Neuronal stem cell (in vitro differentiated cells): Measurements from ENCODE around the gene HABP4.
A peak's percentile ranks its signal among the peaks of the same experiment; 100 is the strongest.

Source experiments
- DNase-seq: peaks from one replicate; pipeline ENCODE4 v3.0.0-alpha.2; 2013; ENCODE audit warnings: low spot score
- H2AFZ ChIP-seq: one replicate; pipeline ENCODE4 v1.6.1; 2013; ENCODE audit warnings: mild to moderate bottlenecking, low read length, inconsistent platforms
- H2AK5ac ChIP-seq: 2 replicates; pipeline ENCODE4 v1.6.1; 2013; ENCODE audit warnings: low read depth, mild to moderate bottlenecking, inconsistent platforms, low read length, moderate library complexity, mixed read lengths
- H2BK120ac ChIP-seq: 2 replicates; pipeline ENCODE4 v1.6.1; 2013; ENCODE audit warnings: low read depth, mild to moderate bottlenecking, inconsistent platforms, low read length, moderate library complexity, mixed read lengths
- H2BK12ac ChIP-seq: one replicate; pipeline ENCODE4 v1.6.1; 2013; ENCODE audit warnings: low read length, inconsistent platforms
- H2BK15ac ChIP-seq: 2 replicates; pipeline ENCODE4 v1.6.1; 2013; ENCODE audit warnings: mild to moderate bottlenecking, low read length, inconsistent platforms, mixed read lengths
- H2BK5ac ChIP-seq: one replicate; pipeline ENCODE4 v1.6.1; 2013; ENCODE audit warnings: inconsistent platforms, mild to moderate bottlenecking, low read length, moderate library complexity
- H3K14ac ChIP-seq: one replicate; pipeline ENCODE4 v1.6.1; 2013; ENCODE audit warnings: low read length, inconsistent platforms
- H3K18ac ChIP-seq: 2 replicates; pipeline ENCODE4 v1.6.1; 2013; ENCODE audit warnings: low read length, inconsistent platforms
- H3K23ac ChIP-seq: 2 replicates; pipeline ENCODE4 v1.6.1; 2013; ENCODE audit warnings: low read depth, mild to moderate bottlenecking, mixed read lengths, low read length, inconsistent platforms; ENCODE audit not compliant: poor library complexity
- H3K27ac ChIP-seq: replicated peaks from 3 replicates; pipeline ENCODE4 v1.5.1; 2013; ENCODE audit warnings: low read length, inconsistent platforms
- H3K27me3 ChIP-seq, 3 experiments: 2 replicates each; pipeline ENCODE4 v1.6.1; 2013; ENCODE audit warnings: low read length in 3 of 3, mild to moderate bottlenecking in 2 of 3, inconsistent platforms in 1 of 3, low read depth in 1 of 3, mixed read lengths in 1 of 3, moderate library complexity in 1 of 3; ENCODE audit not compliant: control insufficient read depth in 3 of 3, insufficient read depth in 3 of 3
- H3K36me3 ChIP-seq, 2 donors: replicated peaks in 1 of 2; 2 replicates each; pipeline ENCODE4 v1.6.1; 2013; ENCODE audit warnings: low read length in 2 of 2; ENCODE audit not compliant: control insufficient read depth in 2 of 2, insufficient read depth in 2 of 2
- H3K4ac ChIP-seq: 2 replicates; pipeline ENCODE4 v1.6.1; 2013; ENCODE audit warnings: inconsistent platforms, mild to moderate bottlenecking, low read length, moderate library complexity
- H3K4me1 ChIP-seq, 2 donors: 1 replicate in 1 of 2; 2 replicates in 1 of 2; pipeline ENCODE4 v1.6.1; 2013; ENCODE audit warnings: low read length in 2 of 2, low read depth in 1 of 2; ENCODE audit not compliant: control insufficient read depth in 2 of 2, insufficient read depth in 1 of 2
- H3K4me2 ChIP-seq: one replicate; pipeline ENCODE4 v1.6.1; 2013; ENCODE audit warnings: mild to moderate bottlenecking, low read length, inconsistent platforms; ENCODE audit not compliant: insufficient read depth, poor library complexity, severe bottlenecking
- H3K4me3 ChIP-seq, 2 donors: 2 replicates each; pipeline ENCODE4 v1.5.1; 2013; ENCODE audit warnings: low read length in 2 of 2, mild to moderate bottlenecking in 2 of 2, inconsistent platforms in 1 of 2, moderate library complexity in 1 of 2
- H3K79me1 ChIP-seq: one replicate; pipeline ENCODE4 v1.6.1; 2013; ENCODE audit warnings: low read depth, mild to moderate bottlenecking, inconsistent platforms, low read length, moderate library complexity
- H3K9ac ChIP-seq: one replicate; pipeline ENCODE4 v1.6.1; 2013; ENCODE audit warnings: mild to moderate bottlenecking, low read depth, low read length, inconsistent platforms; ENCODE audit not compliant: poor library complexity
- H3K9me3 ChIP-seq, 2 donors: replicated peaks in 1 of 2; 2 replicates each; pipeline versions ENCODE3 to v1.6.1; 2013; ENCODE audit warnings: low read length in 2 of 2, mild to moderate bottlenecking in 2 of 2, inconsistent platforms in 1 of 2, low read depth in 1 of 2, mixed read lengths in 1 of 2, moderate library complexity in 1 of 2; ENCODE audit not compliant: control insufficient read depth in 2 of 2, insufficient read depth in 1 of 2
- H4K8ac ChIP-seq: one replicate; pipeline ENCODE4 v1.6.1; 2013; ENCODE audit warnings: low read depth, mild to moderate bottlenecking, inconsistent platforms, low read length, moderate library complexity
- H4K91ac ChIP-seq: one replicate; pipeline ENCODE4 v1.6.1; 2013; ENCODE audit warnings: low read length, low read depth, mild to moderate bottlenecking, inconsistent platforms; ENCODE audit not compliant: poor library complexity
- WGBS, 2 donors: extraction: QIAGEN DNeasy Blood & Tissue Kit; methylation state at CpG; one replicate each; pipeline ENCODE4 v1.1.7; 2013; ENCODE audit warnings: missing lambda C conversion rate in 2 of 2, mixed read lengths in 1 of 2; ENCODE audit not compliant: insufficient read length in 2 of 2, insufficient replicate concordance in 1 of 2; ENCODE audit errors: extremely low coverage in 2 of 2; 5-methylcytosine and 5-hydroxymethylcytosine counted together

Gene HABP4

GRCh38 chr9:96436456-96437126, 13.4 kb upstream of the HABP4 start:
- no peak overlapping the region for H3K23ac ChIP-seq
- H2AK5ac ChIP-seq, result no peak overlapping the region
- no peak overlapping the region for H2BK12ac ChIP-seq
- peaks cover 0 to 6% of the 10 kb centered on the region in 2 donors for H3K9me3 ChIP-seq
- H2AFZ ChIP-seq, result peak overlapping the region; percentile 73
- WGBS, 2 donors, result no CpG with 5 or more reads among the region's 15 CpGs
- DNase-seq, result no peak
- no peak overlapping the region for H3K9ac ChIP-seq
- no peak overlapping the region for H3K14ac ChIP-seq
- no peak overlapping the region for H2BK5ac ChIP-seq
- peak overlapping the region; percentile 3 for H3K18ac ChIP-seq
- H3K79me1 ChIP-seq, result no peaks in the 10 kb centered on the region
- H3K4me3 ChIP-seq, result no peak overlapping the region
- H4K8ac ChIP-seq, result no peak overlapping the region
- no peak overlapping the region for H3K4ac ChIP-seq
- H2BK15ac ChIP-seq, result no peak overlapping the region
- H3K36me3 ChIP-seq, result no peaks in the 10 kb centered on the region
- H4K91ac ChIP-seq, result no peak overlapping the region
- H3K4me2 ChIP-seq, result no peak overlapping the region
- no peaks in the 10 kb centered on the region for H3K27me3 ChIP-seq
- H3K4me1 ChIP-seq, result peaks cover 0 to 2% of the 10 kb centered on the region in 2 donors
- H3K27ac ChIP-seq, result no peak overlapping the region
- no peak overlapping the region for H2BK120ac ChIP-seq

GRCh38 chr9:96437454-96437853, 12.5 kb upstream of the HABP4 start:
- no peak overlapping the region for H2BK12ac ChIP-seq
- no peak overlapping the region for H4K91ac ChIP-seq
- H2BK120ac ChIP-seq, result no peak overlapping the region
- H3K4ac ChIP-seq, result no peak overlapping the region
- no peak overlapping the region for H3K9ac ChIP-seq
- no peak overlapping the region for H3K4me2 ChIP-seq
- H4K8ac ChIP-seq, result no peak overlapping the region
- no peak overlapping the region for H3K18ac ChIP-seq
- H3K14ac ChIP-seq, result no peak overlapping the region
- H3K27me3 ChIP-seq, result no peaks in the 10 kb centered on the region
- no peak overlapping the region for H3K4me3 ChIP-seq
- H3K79me1 ChIP-seq, result no peaks in the 10 kb centered on the region
- no peak overlapping the region for H2AK5ac ChIP-seq
- H2BK5ac ChIP-seq, result no peak overlapping the region
- H2AFZ ChIP-seq, result no peak overlapping the region
- no peaks in the 10 kb centered on the region for H3K36me3 ChIP-seq
- no peak overlapping the region for H2BK15ac ChIP-seq
- H3K23ac ChIP-seq, result no peak overlapping the region
- DNase-seq, result no peak
- peaks cover 0 to 6% of the 10 kb centered on the region in 2 donors for H3K9me3 ChIP-seq
- no CpG with 5 or more reads among the region's 7 CpGs for WGBS, 2 donors
- peaks cover 0 to 2% of the 10 kb centered on the region in 2 donors for H3K4me1 ChIP-seq
- H3K27ac ChIP-seq, result no peak overlapping the region

DNA sequence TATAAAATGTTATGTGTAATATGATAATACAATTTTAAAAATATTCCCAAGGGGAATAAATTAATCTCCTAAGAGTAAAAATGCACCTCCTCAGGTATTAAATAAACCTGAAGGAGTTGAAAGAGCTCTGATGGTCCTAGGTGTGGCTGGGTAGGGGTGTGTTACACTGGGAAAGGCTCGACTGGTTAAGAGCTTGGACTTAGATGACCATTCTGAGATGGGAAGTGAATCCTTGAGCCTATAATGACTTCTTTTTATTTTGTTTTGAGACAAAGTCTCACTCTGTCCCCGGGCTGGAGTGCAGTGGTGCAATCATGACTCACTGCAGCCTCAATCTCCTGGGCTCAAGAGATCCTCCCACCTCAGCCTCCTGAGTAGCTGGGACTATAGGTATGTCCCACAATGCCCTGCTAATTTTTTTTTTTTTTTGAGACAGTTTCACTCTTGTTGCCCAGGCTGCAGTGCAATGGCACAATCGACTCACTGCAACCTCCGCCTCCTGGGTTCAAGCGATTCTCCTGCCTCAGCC, 9.2 kb upstream of the HABP4 start:
- Histone ChIP-seq H3K79me1 (no peaks in the 10 kb centered on the region), H2BK12ac (no peak overlapping the region), H3K27ac (no peak overlapping the region), H2AK5ac (no peak overlapping the region), H3K4me2 (no peak overlapping the region), H4K91ac (no peak overlapping the region), H3K4me3 (no peak overlapping the region), H2BK120ac (no peak overlapping the region), H2BK5ac (no peak overlapping the region), H3K23ac (no peak overlapping the region), H3K14ac (no peak overlapping the region), H3K36me3 (no peaks in the 10 kb centered on the region), H4K8ac (no peak overlapping the region), H3K27me3 (no peaks in the 10 kb centered on the region), H3K4me1 (peaks cover 0 to 2% of the 10 kb centered on the region in 2 donors), H3K9me3 (no peaks in the 10 kb centered on the region), H3K9ac (no peak overlapping the region), H3K4ac (no peak overlapping the region), H2BK15ac (no peak overlapping the region), H3K18ac (no peak overlapping the region), H2AFZ (no peak overlapping the region)
- DNase-seq, result no peak
- WGBS, 2 donors, result no CpG with 5 or more reads among the region's 5 CpGs

DNA sequence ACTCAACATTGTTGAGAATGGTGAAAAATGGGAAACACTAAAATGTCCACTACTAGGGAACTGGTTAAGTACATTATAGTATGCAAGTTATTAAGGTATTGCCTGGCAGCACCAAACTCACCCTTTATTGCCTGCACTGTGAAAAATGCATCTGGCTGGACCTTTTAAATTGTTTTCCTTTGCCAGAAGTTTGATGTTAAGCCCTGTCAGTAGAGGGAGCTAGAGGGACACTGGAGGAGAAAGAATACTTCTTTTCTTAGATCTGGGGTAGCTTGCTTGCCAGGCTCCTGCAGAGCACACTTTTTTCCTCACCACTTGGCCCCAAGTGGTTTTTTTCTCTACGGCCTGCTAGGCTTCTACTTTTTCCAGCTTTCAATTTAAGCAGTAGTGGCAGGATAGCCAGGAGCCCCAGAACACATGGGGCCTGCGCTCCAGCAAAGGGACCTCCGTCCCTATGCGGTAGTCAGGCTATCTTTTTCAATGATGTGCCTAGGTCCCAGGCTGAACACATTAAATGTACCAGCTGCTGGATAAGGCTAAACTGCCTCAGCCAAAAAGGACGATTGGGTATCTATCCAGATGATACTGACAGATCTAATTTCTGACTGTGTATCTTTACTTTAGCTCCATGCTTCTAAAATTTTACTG, 8.0 kb upstream of the HABP4 start:
- no peaks in the 10 kb centered on the region for H3K27me3 ChIP-seq
- no peak overlapping the region for H2BK5ac ChIP-seq
- H3K23ac ChIP-seq, result no peak overlapping the region
- H2AK5ac ChIP-seq, result no peak overlapping the region
- H3K9me3 ChIP-seq, result no peaks in the 10 kb centered on the region
- H3K27ac ChIP-seq, result no peak overlapping the region
- no CpG with 5 or more reads among the region's 5 CpGs for WGBS, 2 donors
- H3K4ac ChIP-seq, result no peak overlapping the region
- no peak overlapping the region for H2BK120ac ChIP-seq
- H4K8ac ChIP-seq, result no peak overlapping the region
- no peak overlapping the region for H2AFZ ChIP-seq
- H3K36me3 ChIP-seq, result no peaks in the 10 kb centered on the region
- no peak overlapping the region for H2BK15ac ChIP-seq
- no peak overlapping the region for H2BK12ac ChIP-seq
- H3K14ac ChIP-seq, result no peak overlapping the region
- no peak overlapping the region for H3K4me3 ChIP-seq
- no peak overlapping the region for H3K9ac ChIP-seq
- H3K79me1 ChIP-seq, result no peaks in the 10 kb centered on the region
- no peaks in the 10 kb centered on the region for H3K4me1 ChIP-seq
- no peak for DNase-seq
- H4K91ac ChIP-seq, result no peak overlapping the region
- H3K18ac ChIP-seq, result no peak overlapping the region
- H3K4me2 ChIP-seq, result no peak overlapping the region
